Measurements from ENCODE around the gene CFLAR. TPM values are rescaled to one million over a fixed set of nuclear protein-coding genes. Genes with fewer than 3 reads are reported as not detected.
A peak's percentile ranks its signal among the peaks of the same experiment; 100 is the strongest.
"Not testable (repeated sequence)": the region's sequence is repeated elsewhere in the genome, so short reads cannot be mapped to it uniquely, and the experiment has no call there.

Gene CFLAR
- total RNA-seq, 2 experiments from 2014 or later = 255 to 270 TPM

- no peak overlapping the region for H3K4me3 Mint-ChIP-seq
- ChIA-PET POLR2A (no interaction called here), CTCF (interaction anchor here (1.8 to 2.8 kb wide), 3 partner anchors 41 to 251 kb away, joined by 6 to 19 read pairs (median 14); partner anchors contain the start of genes CFLAR, HYCC2 and NDUFB3)
- no peak for ATAC-seq
- H3K27me3 Mint-ChIP-seq = no peaks in the 10 kb centered on the region
- H3K4me1 Mint-ChIP-seq = peaks cover 24% of the 10 kb centered on the region
- no peak for DNase-seq
- intact Hi-C loops (cut with DNase I, micrococcal nuclease) = loop anchor here (5.0 kb wide), 2 partner anchors 84 to 254 kb away; partner anchors contain the start of genes HYCC2 (in 2 of the 2) and NDUFB3 (in 2 of the 2)
- H3K36me3 Mint-ChIP-seq (ENCODE audit: low read depth) = peaks cover 65% of the 10 kb centered on the region
- peak overlapping the region; percentile 64 for H3K27ac Mint-ChIP-seq
- H3K9me3 Mint-ChIP-seq (ENCODE audit: low read depth) = no peaks in the 10 kb centered on the region
Observed at GRCh38 chr2:201156640-201157039, 40.7 kb downstream of the CFLAR start.

DNA sequence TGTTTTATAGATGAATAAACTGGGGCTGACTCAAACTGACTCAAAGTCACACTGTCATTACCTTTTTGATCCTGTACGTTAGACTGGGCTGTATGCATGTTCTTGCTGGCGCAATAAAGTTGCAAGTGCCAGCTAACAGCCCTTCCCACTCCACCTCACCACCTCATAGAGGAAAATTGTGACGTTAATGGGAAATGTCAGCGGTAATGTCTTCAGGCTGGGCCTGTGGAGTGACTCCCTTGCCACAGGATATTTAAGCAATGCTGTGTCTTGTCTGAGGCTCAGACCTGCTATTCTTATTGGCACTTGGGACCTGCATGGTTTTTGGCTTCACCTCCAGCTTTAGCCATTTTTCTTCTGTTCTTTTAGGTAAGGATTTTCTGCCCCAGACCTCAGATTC, 41.7 kb downstream of the CFLAR start:
- ChIA-PET CTCF (interaction anchor here (0.6 to 2.8 kb wide), 25 partner anchors 13 to 269 kb away, joined by 3 to 19 read pairs (median 5); partner anchors contain the start of genes CFLAR, HYCC2, NDUFB3 and ORC2), POLR2A (interaction anchor here (0.6 to 1.0 kb wide), 3 partner anchors 9 to 124 kb away, joined by 3 to 6 read pairs (median 4); no protein-coding TSS in a partner anchor)
- intact Hi-C loops (cut with DNase I, micrococcal nuclease) = loop anchor here (1.0 to 5.0 kb wide), 4 partner anchors 39 to 256 kb away; partner anchors contain the start of genes HYCC2 (in 2 of the 2) and NDUFB3 (in 2 of the 2)
- Mint-ChIP-seq H3K4me3 (no peak overlapping the region), H3K4me1 (peaks cover 23% of the 10 kb centered on the region), H3K9me3 (ENCODE audit: low read depth) (no peaks in the 10 kb centered on the region), H3K36me3 (ENCODE audit: low read depth) (peaks cover 69% of the 10 kb centered on the region), H3K27me3 (no peaks in the 10 kb centered on the region), H3K27ac (peak overlapping the region; percentile 64)
- DNase-seq (no peak), ATAC-seq (peak; percentile 68)

DNA sequence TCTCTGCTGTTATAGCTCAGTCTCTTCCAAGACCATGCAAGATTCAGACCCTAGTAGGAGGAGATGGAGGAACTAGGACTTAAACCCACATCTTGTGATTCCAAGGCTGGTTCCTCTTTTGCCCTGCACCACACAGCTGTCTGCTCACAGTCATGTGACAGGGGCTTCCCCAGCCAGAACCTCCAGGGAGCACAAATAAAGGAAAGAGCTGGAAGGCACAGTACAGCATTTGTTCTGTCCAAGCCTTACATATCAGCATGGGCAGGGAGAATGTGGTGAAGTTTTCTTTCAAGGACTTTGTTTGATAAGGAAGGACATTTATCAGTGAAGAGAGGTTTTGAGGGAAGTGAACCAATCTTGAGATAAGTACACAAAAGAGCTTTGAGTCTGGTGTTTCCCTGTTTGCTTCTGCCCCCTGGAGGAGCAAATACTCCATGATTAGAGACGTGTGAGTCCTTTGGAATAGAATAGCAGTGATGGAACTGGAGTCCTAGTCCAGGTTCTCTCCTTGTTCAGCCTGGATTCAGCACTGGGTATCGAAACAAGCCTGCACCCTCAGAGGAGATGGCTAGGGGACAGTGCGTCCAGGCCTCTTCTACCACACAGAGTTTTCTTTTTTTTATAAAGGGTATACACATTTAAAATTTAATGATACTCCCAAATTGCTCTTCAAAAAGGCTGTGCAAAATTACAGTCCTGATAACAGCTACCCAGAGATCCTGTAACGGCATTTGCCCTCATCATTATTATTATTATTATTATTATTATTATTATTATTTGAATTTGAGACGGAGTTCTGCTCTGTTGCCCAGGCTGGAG, 42.4 kb downstream of the CFLAR start:
- peak; percentile 66 for ATAC-seq

DNA sequence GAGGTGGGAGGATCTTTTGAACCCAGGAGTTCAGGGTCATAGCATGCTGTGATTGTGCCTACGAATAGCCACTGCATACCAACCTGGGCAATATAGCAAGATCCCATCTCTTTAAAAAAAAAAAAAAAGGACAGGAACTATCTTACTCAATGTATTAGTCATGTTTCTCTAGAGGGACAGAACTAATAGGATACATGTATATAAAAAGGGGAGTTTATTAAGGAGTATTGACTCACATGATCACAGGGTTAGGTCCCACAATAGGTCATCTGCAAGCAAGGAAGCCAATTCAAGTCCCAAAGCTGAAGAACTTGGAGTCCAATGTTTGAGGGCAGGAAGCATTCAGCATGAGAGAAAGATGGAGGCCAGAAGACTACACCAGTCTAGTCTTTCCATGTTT, 48.2 kb downstream of the CFLAR start:
- POLR2A ChIA-PET = no interaction called here
- ATAC-seq (no peak), DNase-seq (no peak)
- Mint-ChIP-seq H3K9me3 (ENCODE audit: low read depth) (peaks cover 9% of the 10 kb centered on the region), H3K4me3 (no peak overlapping the region), H3K36me3 (ENCODE audit: low read depth) (peaks cover 70% of the 10 kb centered on the region), H3K4me1 (no peaks in the 10 kb centered on the region), H3K27me3 (no peaks in the 10 kb centered on the region), H3K27ac (no peak overlapping the region)
- CTCF ChIA-PET = no interaction called here
- intact Hi-C loops (cut with DNase I, micrococcal nuclease) = no loop called here

More for the DNA sequence above, 42.4 kb downstream of the CFLAR start:
- intact Hi-C loops (cut with DNase I, micrococcal nuclease) = loop anchor here (1.0 to 5.0 kb wide), 4 partner anchors 40 to 257 kb away; partner anchors contain the start of genes HYCC2 (in 2 of the 2) and NDUFB3 (in 2 of the 2)
- CTCF ChIA-PET = interaction anchor here (0.6 to 2.8 kb wide), 28 partner anchors 9 to 280 kb away, joined by 3 to 19 read pairs (median 4); partner anchors contain the start of genes CFLAR, HYCC2, NDUFB3 and ORC2
- POLR2A ChIA-PET = interaction anchor here (0.6 to 1.0 kb wide), 2 partner anchors 9 to 66 kb away, joined by 3 to 6 read pairs; no protein-coding TSS in a partner anchor
- H3K27me3 Mint-ChIP-seq = no peaks in the 10 kb centered on the region
- H3K36me3 Mint-ChIP-seq (ENCODE audit: low read depth) = peaks cover 69% of the 10 kb centered on the region
- no peak overlapping the region for H3K4me3 Mint-ChIP-seq
- H3K27ac Mint-ChIP-seq = peak overlapping the region; percentile 64
- no peaks in the 10 kb centered on the region for H3K9me3 Mint-ChIP-seq (ENCODE audit: low read depth)
- peak; percentile 59 for DNase-seq
- H3K4me1 Mint-ChIP-seq = peaks cover 23% of the 10 kb centered on the region

GRCh38 chr2:201167546-201167945, 51.6 kb downstream of the CFLAR start:
- no peak overlapping the region for H3K4me3 Mint-ChIP-seq
- ATAC-seq = no peak
- H3K27ac Mint-ChIP-seq = no peak overlapping the region
- ChIA-PET POLR2A (interaction anchor here (0.8 to 1.0 kb wide), 2 partner anchors 9 to 62 kb away, joined by 3 to 4 read pairs; no protein-coding TSS in a partner anchor), CTCF (interaction anchor here (1.0 kb wide), 1 partner anchor 10 kb away, joined by 4 read pairs; no protein-coding TSS in a partner anchor)
- intact Hi-C loops (cut with DNase I, micrococcal nuclease) = no loop called here
- H3K27me3 Mint-ChIP-seq = no peaks in the 10 kb centered on the region
- no peak for DNase-seq
- no peaks in the 10 kb centered on the region for H3K4me1 Mint-ChIP-seq
- H3K36me3 Mint-ChIP-seq (ENCODE audit: low read depth) = peaks cover 48% of the 10 kb centered on the region
- H3K9me3 Mint-ChIP-seq (ENCODE audit: low read depth) = peaks cover 21% of the 10 kb centered on the region

DNA sequence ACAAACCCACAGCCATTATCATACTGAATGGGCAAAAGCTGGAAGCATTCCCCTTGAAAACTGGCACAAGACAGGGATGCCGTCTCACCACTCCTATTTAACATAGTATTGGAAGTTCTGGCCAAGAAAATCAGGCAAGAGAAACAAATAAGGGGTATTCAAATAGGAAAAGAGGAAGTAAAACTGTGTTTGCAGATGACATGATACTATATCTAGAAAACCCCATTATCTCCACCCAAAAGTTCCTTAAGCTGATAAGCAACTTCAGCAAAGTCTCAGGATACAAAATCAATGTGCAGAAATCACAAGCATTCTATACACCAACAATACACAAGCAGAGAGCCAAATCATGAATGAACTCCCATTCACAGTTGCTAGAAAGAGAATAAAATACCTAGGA, 52.5 kb downstream of the CFLAR start:
- peaks cover 38% of the 10 kb centered on the region for H3K36me3 Mint-ChIP-seq (ENCODE audit: low read depth)
- H3K4me3 Mint-ChIP-seq; H3K27me3 Mint-ChIP-seq; ATAC-seq; DNase-seq; H3K4me1 Mint-ChIP-seq; POLR2A ChIA-PET; intact Hi-C loops (cut with DNase I, micrococcal nuclease); H3K27ac Mint-ChIP-seq: not testable (repeated sequence)
- peaks cover 21% of the 10 kb centered on the region for H3K9me3 Mint-ChIP-seq (ENCODE audit: low read depth)
- CTCF ChIA-PET = interaction anchor here (0.6 to 1.1 kb wide), 5 partner anchors 9 to 51 kb away, joined by 3 to 4 read pairs (median 3); partner anchors contain the start of gene CASP10

DNA sequence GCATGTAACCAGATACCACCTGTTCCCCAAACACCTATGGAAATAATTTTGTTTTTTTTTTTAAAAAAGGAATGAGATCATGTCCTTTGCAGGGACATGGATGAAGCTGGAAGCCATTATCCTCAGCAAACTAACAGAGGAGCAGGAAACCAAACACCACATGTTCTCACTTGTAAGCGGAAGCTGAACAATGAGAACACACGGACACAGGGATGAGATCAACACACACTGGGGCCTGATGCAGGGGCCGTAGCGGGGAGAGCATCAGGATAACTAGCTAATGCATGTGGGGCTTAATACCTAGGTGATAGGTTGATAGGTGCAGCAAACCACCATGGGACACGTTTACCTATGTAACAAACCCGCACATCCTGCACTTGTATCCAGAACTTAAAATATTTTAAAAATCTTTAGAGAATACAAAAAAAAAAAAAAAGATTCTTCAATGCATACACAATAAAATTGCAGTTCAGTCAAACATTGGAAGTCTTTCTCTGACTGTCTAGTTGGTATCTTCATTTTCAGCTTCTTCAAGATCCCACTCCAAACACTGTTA, 55.4 kb downstream of the CFLAR start:
- Mint-ChIP-seq H3K4me1 (peaks cover 4% of the 10 kb centered on the region), H3K9me3 (ENCODE audit: low read depth) (peaks cover 21% of the 10 kb centered on the region), H3K27ac (no peak overlapping the region), H3K36me3 (ENCODE audit: low read depth) (peaks cover 18% of the 10 kb centered on the region), H3K4me3 (no peak overlapping the region), H3K27me3 (no peaks in the 10 kb centered on the region)
- intact Hi-C loops (cut with DNase I, micrococcal nuclease) = no loop called here
- ChIA-PET POLR2A (interaction anchor here (0.7 kb wide), 1 partner anchor 33 kb away, joined by 4 read pairs; no protein-coding TSS in a partner anchor), CTCF (interaction anchor here (0.6 to 1.1 kb wide), 5 partner anchors 12 to 150 kb away, joined by 3 to 5 read pairs (median 3); partner anchors contain the start of gene CASP10)
- DNase-seq = no peak
- no peak for ATAC-seq

GRCh38 chr2:201172279-201172678, 56.3 kb downstream of the CFLAR start:
- ChIA-PET POLR2A (no interaction called here), CTCF (interaction anchor here (0.6 to 1.1 kb wide), 5 partner anchors 11 to 151 kb away, joined by 3 to 5 read pairs (median 3); partner anchors contain the start of gene CASP10)
- no peak overlapping the region for H3K4me3 Mint-ChIP-seq
- no peak for ATAC-seq
- no peak overlapping the region for H3K27ac Mint-ChIP-seq
- H3K9me3 Mint-ChIP-seq (ENCODE audit: low read depth) = peaks cover 21% of the 10 kb centered on the region
- intact Hi-C loops (cut with DNase I, micrococcal nuclease) = no loop called here
- peaks cover 9% of the 10 kb centered on the region for H3K36me3 Mint-ChIP-seq (ENCODE audit: low read depth)
- H3K27me3 Mint-ChIP-seq = no peaks in the 10 kb centered on the region
- no peak for DNase-seq
- H3K4me1 Mint-ChIP-seq = peaks cover 6% of the 10 kb centered on the region

- Mint-ChIP-seq H3K36me3 (ENCODE audit: low read depth) (no peaks in the 10 kb centered on the region), H3K9me3 (ENCODE audit: low read depth) (peaks cover 8% of the 10 kb centered on the region), H3K4me3 (no peak overlapping the region), H3K27me3 (no peaks in the 10 kb centered on the region), H3K27ac (no peak overlapping the region), H3K4me1 (peaks cover 8% of the 10 kb centered on the region)
- ChIA-PET POLR2A (no interaction called here), CTCF (no interaction called here)
- intact Hi-C loops (cut with DNase I, micrococcal nuclease) = loop anchor here (5.0 kb wide), 3 partner anchors 462 to 1472 kb away; no protein-coding TSS in a partner anchor
- DNase-seq (no peak), ATAC-seq (no peak)
Observed at GRCh38 chr2:201174687-201175086, 58.7 kb downstream of the CFLAR start.

DNA sequence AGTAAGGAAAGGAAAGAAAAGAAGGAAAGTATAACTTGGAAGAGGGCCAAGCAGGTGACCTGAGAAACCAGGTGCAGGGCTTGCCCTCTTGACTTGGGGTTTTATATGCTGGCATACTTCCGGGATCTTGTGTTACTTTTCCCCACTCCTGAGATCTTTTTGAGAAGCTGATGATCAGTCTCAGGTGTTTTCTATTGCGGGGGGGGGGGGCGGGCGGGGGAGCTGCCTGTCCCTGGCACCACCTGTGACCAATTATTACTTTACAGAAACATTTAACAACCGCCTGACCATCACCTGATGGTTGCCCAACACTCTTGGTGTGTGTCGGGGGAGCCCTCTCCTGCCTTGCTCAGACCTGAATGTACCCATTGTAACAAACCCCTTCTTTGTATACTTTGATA, 60.1 kb downstream of the CFLAR start:
- no peak for DNase-seq
- no peak overlapping the region for H3K4me3 Mint-ChIP-seq
- CTCF ChIA-PET = interaction anchor here (0.6 to 3.5 kb wide), 4 partner anchors 27 to 597 kb away, joined by 3 to 32 read pairs (median 3); no protein-coding TSS in a partner anchor
- intact Hi-C loops (cut with DNase I, micrococcal nuclease) = loop anchor here (2.0 to 5.0 kb wide), 4 partner anchors 213 to 1474 kb away; partner anchors contain the start of gene ORC2 (in 1 of the 2)
- H3K27ac Mint-ChIP-seq = no peak overlapping the region
- no peaks in the 10 kb centered on the region for H3K27me3 Mint-ChIP-seq
- ATAC-seq = no peak
- peaks cover 4% of the 10 kb centered on the region for H3K9me3 Mint-ChIP-seq (ENCODE audit: low read depth)
- H3K4me1 Mint-ChIP-seq = peaks cover 10% of the 10 kb centered on the region
- no peaks in the 10 kb centered on the region for H3K36me3 Mint-ChIP-seq (ENCODE audit: low read depth)
- POLR2A ChIA-PET = interaction anchor here (0.6 kb wide), 1 partner anchor 14 kb away, joined by 3 read pairs; no protein-coding TSS in a partner anchor

DNA sequence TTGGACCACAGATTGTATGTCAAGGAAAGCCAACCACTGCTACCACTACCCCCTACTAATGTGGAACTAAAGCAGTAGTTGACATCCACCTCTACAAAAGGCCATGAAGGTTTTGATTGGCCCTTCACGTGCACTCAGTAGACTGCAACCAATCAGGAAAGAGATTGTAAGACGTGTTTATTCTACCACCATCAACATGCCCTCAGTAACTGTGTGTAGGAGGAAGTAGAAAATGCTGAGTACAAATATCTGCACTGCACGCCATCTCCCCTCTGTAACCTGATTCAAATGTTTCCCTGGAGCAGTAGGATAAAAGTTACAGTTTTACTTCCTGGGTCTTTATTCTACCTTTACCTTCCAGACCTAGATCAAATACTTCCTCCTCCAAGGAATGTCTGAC, 64.0 kb downstream of the CFLAR start:
- DNase-seq (no peak), ATAC-seq (peak; percentile 21)
- no peaks in the 10 kb centered on the region for H3K27me3 Mint-ChIP-seq
- ChIA-PET CTCF (interaction anchor here (1.0 kb wide), 1 partner anchor 52 kb away, joined by 5 read pairs; no protein-coding TSS in a partner anchor), POLR2A (no interaction called here)
- H3K9me3 Mint-ChIP-seq (ENCODE audit: low read depth) = no peaks in the 10 kb centered on the region
- intact Hi-C loops (cut with DNase I, micrococcal nuclease) = loop anchor here (5.0 kb wide), 4 partner anchors 63 to 1457 kb away; partner anchors contain the start of genes CFLAR (in 1 of the 2), ORC2 (in 1 of the 2) and TMEM237 (in 1 of the 2)
- no peak overlapping the region for H3K4me3 Mint-ChIP-seq
- peaks cover 25% of the 10 kb centered on the region for H3K4me1 Mint-ChIP-seq
- H3K27ac Mint-ChIP-seq = no peak overlapping the region
- no peaks in the 10 kb centered on the region for H3K36me3 Mint-ChIP-seq (ENCODE audit: low read depth)
